ENCODE data around the gene ATRN. TPM values are rescaled to one million over a fixed set of nuclear protein-coding genes. Genes with fewer than 3 reads are reported as not detected.

The ATRN gene
- total RNA-seq, 6 experiments from 2014 or later: 46.9 to 82.1 (median 59.1) TPM

DNA sequence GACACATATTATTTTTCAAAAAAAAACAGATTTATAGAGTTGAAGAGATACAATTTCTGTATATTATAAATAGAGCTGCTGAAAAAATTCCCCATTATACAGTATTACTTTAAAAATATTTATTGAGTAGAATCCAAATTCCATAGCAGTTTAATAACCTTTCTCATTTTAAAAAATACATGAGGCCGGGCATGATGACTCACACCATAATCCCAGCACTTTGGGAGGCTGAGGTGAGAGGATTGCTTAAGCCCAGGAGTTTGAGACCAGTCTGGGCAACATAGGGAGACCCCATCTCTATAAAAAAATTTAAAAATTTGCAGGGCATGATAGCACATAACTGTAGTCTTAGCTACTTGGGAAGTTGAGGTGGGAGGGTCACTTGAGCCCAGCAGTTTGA, 13.0 kb downstream of the ATRN start:
- Histone ChIP-seq H3K36me3 (no peaks in the 10 kb centered on the region), H3K27ac (no peak overlapping the region), H3K4me1 (peaks cover 0 to 22% (median 5%) of the 10 kb centered on the region in 4 donors), H3K27me3 (no peaks in the 10 kb centered on the region), H3K4me3 (no peak overlapping the region), H3K9me3 (peaks cover 0 to 10% (median 0%) of the 10 kb centered on the region in 4 donors)
- no peak for TF ChIP-seq POLR2A (IDR thresholded peaks at IDR 0.05)
- TF ChIP-seq, protein P1, sequence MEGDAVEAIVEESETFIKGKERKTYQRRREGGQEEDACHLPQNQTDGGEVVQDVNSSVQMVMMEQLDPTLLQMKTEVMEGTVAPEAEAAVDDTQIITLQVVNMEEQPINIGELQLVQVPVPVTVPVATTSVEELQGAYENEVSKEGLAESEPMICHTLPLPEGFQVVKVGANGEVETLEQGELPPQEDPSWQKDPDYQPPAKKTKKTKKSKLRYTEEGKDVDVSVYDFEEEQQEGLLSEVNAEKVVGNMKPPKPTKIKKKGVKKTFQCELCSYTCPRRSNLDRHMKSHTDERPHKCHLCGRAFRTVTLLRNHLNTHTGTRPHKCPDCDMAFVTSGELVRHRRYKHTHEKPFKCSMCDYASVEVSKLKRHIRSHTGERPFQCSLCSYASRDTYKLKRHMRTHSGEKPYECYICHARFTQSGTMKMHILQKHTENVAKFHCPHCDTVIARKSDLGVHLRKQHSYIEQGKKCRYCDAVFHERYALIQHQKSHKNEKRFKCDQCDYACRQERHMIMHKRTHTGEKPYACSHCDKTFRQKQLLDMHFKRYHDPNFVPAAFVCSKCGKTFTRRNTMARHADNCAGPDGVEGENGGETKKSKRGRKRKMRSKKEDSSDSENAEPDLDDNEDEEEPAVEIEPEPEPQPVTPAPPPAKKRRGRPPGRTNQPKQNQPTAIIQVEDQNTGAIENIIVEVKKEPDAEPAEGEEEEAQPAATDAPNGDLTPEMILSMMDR (IDR thresholded peaks at IDR 0.05): no peak
- intact Hi-C loops (cut with DNase I): no loop called here
- no peak for DNase-seq
- peak in 1 of 4 donors; percentile 23 for ATAC-seq
- 57% methylated on average over 1 of the region's 1 CpG for WGBS (ENCODE audit: insufficient coverage, low coverage, low lambda C conversion rate, missing lambda C conversion rate)

DNA sequence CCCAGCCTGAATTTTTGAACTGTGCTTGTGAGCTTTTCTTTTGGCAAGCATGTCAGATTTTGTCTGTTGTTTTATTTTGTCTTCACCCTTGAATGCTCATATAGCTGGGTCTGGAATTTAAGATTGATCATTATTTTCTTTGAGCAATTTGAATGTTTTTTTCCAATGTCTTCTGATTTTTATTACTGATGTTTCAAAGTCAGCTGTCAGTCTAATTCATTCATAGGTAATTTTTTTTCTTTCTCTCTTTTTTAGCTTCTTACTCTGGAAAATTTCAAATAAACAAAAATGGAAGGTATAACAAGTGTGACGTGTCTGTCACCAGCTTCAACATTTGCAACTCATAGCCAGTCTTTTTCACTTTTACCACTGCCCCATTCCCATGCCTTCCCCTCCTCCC, 15.1 kb downstream of the ATRN start:
- no peak overlapping the region for H3K4me3 ChIP-seq
- TF ChIP-seq, protein P1 (IDR thresholded peaks at IDR 0.05): no peak
- TF ChIP-seq POLR2A (IDR thresholded peaks at IDR 0.05): no peak
- peaks cover 0 to 6% (median 0%) of the 10 kb centered on the region in 4 donors for H3K4me1 ChIP-seq
- H3K27ac ChIP-seq: no peak overlapping the region
- no peaks in the 10 kb centered on the region for H3K27me3 ChIP-seq
- peaks cover 0 to 10% (median 0%) of the 10 kb centered on the region in 4 donors for H3K9me3 ChIP-seq
- intact Hi-C loops (cut with DNase I): no loop called here
- ATAC-seq (no peak), DNase-seq (no peak)
- no peaks in the 10 kb centered on the region for H3K36me3 ChIP-seq
- 92% methylated on average over 1 of the region's 1 CpG for WGBS (ENCODE audit: insufficient coverage, low coverage, low lambda C conversion rate, missing lambda C conversion rate)

DNA sequence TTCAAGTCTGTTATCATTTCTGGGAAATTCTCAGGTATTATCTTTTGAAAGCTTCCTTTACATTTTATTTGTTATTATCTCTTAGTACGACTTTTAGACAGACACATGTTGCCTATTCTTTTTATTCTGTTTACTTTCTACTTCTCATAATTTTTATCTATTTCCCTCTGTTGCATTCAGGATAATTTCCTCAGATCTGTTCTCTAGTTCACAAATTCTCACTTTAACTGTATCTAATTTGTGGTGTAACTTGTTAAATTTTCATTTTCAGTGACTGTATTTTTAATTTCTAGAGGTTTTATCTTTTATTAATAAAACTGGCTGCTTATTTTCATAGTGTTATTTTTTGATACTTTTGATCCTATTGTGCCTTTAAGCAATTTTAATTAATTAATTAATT, 16.0 kb downstream of the ATRN start:
- ATAC-seq (no peak), DNase-seq (no peak)
- TF ChIP-seq, protein P1 (IDR thresholded peaks at IDR 0.05): no peak
- TF ChIP-seq POLR2A (IDR thresholded peaks at IDR 0.05): no peak
- H3K27me3 ChIP-seq: no peaks in the 10 kb centered on the region
- H3K36me3 ChIP-seq: no peaks in the 10 kb centered on the region
- no peak overlapping the region for H3K4me3 ChIP-seq
- H3K9me3 ChIP-seq: peaks cover 0 to 10% (median 0%) of the 10 kb centered on the region in 4 donors
- intact Hi-C loops (cut with DNase I): no loop called here
- peaks cover 0 to 9% (median 0%) of the 10 kb centered on the region in 4 donors for H3K4me1 ChIP-seq
- no peak overlapping the region for H3K27ac ChIP-seq
- 91% methylated on average over 1 of the region's 1 CpG for WGBS (ENCODE audit: insufficient coverage, low coverage, low lambda C conversion rate, missing lambda C conversion rate)

DNA sequence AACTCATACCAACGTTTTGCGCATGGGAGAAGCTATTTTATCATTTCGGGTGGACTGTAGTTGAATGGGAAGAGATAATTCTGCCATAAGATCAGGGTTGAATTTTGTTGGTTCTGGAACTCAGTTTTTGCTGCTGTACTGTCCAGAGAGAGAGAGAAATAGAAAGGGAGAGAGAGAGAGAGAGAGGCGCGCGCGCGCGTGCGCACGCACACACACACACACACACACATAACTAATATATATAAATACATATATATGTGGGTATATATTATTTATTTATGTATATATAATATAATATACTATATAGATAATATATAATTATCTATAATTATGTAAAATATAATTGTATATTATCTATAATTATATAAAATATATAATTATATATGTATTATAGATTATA, 21.9 kb downstream of the ATRN start:
- Histone ChIP-seq H3K4me1 (peaks cover 0 to 4% (median 0%) of the 10 kb centered on the region in 4 donors), H3K27ac (no peak overlapping the region), H3K27me3 (no peaks in the 10 kb centered on the region), H3K4me3 (no peak overlapping the region), H3K36me3 (no peaks in the 10 kb centered on the region), H3K9me3 (peaks cover 0 to 7% (median 0%) of the 10 kb centered on the region in 4 donors)
- intact Hi-C loops (cut with DNase I): no loop called here
- 92% methylated on average over 11 of the region's 11 CpGs for WGBS (ENCODE audit: insufficient coverage, low coverage, low lambda C conversion rate, missing lambda C conversion rate)
- ATAC-seq (no peak), DNase-seq (no peak)
- TF ChIP-seq, protein P1 (IDR thresholded peaks at IDR 0.05): no peak
- TF ChIP-seq POLR2A (IDR thresholded peaks at IDR 0.05): no peak

DNA sequence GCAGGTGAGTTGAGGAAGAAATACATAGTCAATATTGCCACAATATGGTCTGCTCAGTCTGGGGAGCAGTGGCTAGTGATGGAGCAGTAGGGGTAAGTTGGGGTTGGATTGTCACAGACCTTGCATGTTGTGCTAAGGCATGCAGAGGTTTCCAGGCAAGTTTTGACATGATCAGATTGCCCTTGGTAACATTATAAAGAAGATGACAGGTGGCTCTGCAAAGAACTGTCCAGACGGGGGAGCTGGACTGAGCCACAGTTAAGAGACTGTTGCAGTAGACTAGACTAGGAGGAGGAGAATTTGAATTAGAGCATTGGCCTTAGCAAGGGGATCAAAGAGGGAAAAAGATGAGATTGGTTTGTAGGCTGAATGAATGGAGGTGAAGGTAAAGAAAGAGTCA, 23.4 kb downstream of the ATRN start:
- ATAC-seq (no peak), DNase-seq (no peak)
- 92% methylated on average over 1 of the region's 1 CpG for WGBS (ENCODE audit: insufficient coverage, low coverage, low lambda C conversion rate, missing lambda C conversion rate)
- H3K9me3 ChIP-seq: peaks cover 0 to 7% (median 0%) of the 10 kb centered on the region in 4 donors
- peaks cover 0 to 4% (median 0%) of the 10 kb centered on the region in 4 donors for H3K4me1 ChIP-seq
- intact Hi-C loops (cut with DNase I): no loop called here
- H3K27me3 ChIP-seq: no peaks in the 10 kb centered on the region
- no peak overlapping the region for H3K4me3 ChIP-seq
- TF ChIP-seq POLR2A (IDR thresholded peaks at IDR 0.05): no peak
- TF ChIP-seq, protein P1 (IDR thresholded peaks at IDR 0.05): no peak
- H3K27ac ChIP-seq: no peak overlapping the region
- no peaks in the 10 kb centered on the region for H3K36me3 ChIP-seq

Data from right lobe of liver (tissue), 6 donors.